H1 (cell line): ENCODE results near the gene GREB1.

Source experiments
- CEBPB ChIP-seq: IDR thresholded peaks from 2 replicates; pipeline ENCODE4 v1.6.1; 2012; ENCODE audit warnings: low read depth, low read length
- CTCF ChIP-seq, 3 experiments: IDR thresholded peaks; 1 replicate in 2 of 3; 2 replicates in 1 of 3; pipeline versions ENCODE4 v1.5.1 to v1.6.1; 2011; ENCODE audit warnings: low read length in 3 of 3, mild to moderate bottlenecking in 3 of 3, inconsistent platforms in 2 of 3, low read depth in 1 of 3, moderate library complexity in 1 of 3; ENCODE audit not compliant: insufficient read depth in 1 of 3; ENCODE audit errors: control extremely low read depth in 1 of 3
- EP300 ChIP-seq, 2 experiments: IDR thresholded peaks; 1 replicate in 1 of 2; 2 replicates in 1 of 2; pipeline ENCODE4 v1.6.1; 2011 to 2012; ENCODE audit warnings: low read depth in 2 of 2, low read length in 2 of 2, mild to moderate bottlenecking in 2 of 2, borderline replicate concordance in 1 of 2, inconsistent platforms in 1 of 2, moderate library complexity in 1 of 2
- EZH2 ChIP-seq: fragments of 200-600 bp; sonication (generic); IDR thresholded peaks from 2 replicates; pipeline ENCODE4 v1.7.1; 2012; ENCODE audit warnings: low read depth, mild to moderate bottlenecking, moderate library complexity, low read length, inconsistent platforms; ENCODE audit not compliant: severe bottlenecking
- HDAC2 ChIP-seq, 2 experiments: fragments of 300-600 bp in 1 of 2; sonication (generic) in 1 of 2; IDR thresholded peaks; 2 replicates each; pipeline ENCODE4 v1.6.1; 2011 to 2012; ENCODE audit warnings: low read depth in 2 of 2, low read length in 2 of 2, mild to moderate bottlenecking in 2 of 2, moderate library complexity in 2 of 2, borderline replicate concordance in 1 of 2, inconsistent platforms in 1 of 2
- JUN ChIP-seq: IDR thresholded peaks from 2 replicates; pipeline ENCODE4 v1.6.1; 2011; ENCODE audit warnings: low read depth, mild to moderate bottlenecking, improper control_type of control experiment, low read length
- KDM1A ChIP-seq: fragments of 200-600, 300-600 bp; sonication (generic); IDR thresholded peaks from 2 replicates; pipeline ENCODE4 v1.7.1; 2016; ENCODE audit warnings: mild to moderate bottlenecking, low read length, borderline replicate concordance
- NRF1 ChIP-seq: IDR thresholded peaks from 2 replicates; pipeline ENCODE4 v1.6.1; 2011; ENCODE audit warnings: mild to moderate bottlenecking, low read depth, low read length, improper control_type of control experiment
- POLR2A ChIP-seq, 2 experiments: IDR thresholded peaks; 1 replicate in 1 of 2; 2 replicates in 1 of 2; pipeline ENCODE4 v1.6.1; 2011; ENCODE audit warnings: low read depth in 2 of 2, low read length in 2 of 2, mild to moderate bottlenecking in 2 of 2; ENCODE audit errors: control extremely low read depth in 1 of 2
- POLR2AphosphoS5 ChIP-seq: IDR thresholded peaks from 2 replicates; pipeline ENCODE4 v1.6.1; 2011; ENCODE audit warnings: low read depth, low read length
- RAD21 ChIP-seq, 2 experiments: IDR thresholded peaks in 1 of 2; conservative IDR thresholded peaks in 1 of 2; 2 replicates each; pipeline ENCODE4 v1.6.1; 2011; ENCODE audit warnings: low read depth in 2 of 2, low read length in 2 of 2, improper control_type of control experiment in 1 of 2, inconsistent platforms in 1 of 2, mild to moderate bottlenecking in 1 of 2, moderate library complexity in 1 of 2

- TF ChIP-seq EZH2: no peak
- no peak for TF ChIP-seq POLR2AphosphoS5
- no peak for TF ChIP-seq KDM1A
- no peak for TF ChIP-seq HDAC2 (IDR thresholded peaks at IDR 0.05; ENCODE audit: borderline replicate concordance in 1 of 2, low read depth in 2 of 2, low read length in 2 of 2)
- TF ChIP-seq CEBPB: no peak
- TF ChIP-seq EP300 (IDR thresholded peaks at IDR 0.05; ENCODE audit: borderline replicate concordance in 1 of 2, low read depth in 2 of 2, low read length in 2 of 2): no peak
- TF ChIP-seq JUN: no peak
- TF ChIP-seq RAD21 (IDR thresholded peaks at IDR 0.05 in 1 of 2, conservative IDR thresholded peaks at IDR 0.05 in 1 of 2; ENCODE audit: low read depth in 2 of 2, low read length in 2 of 2): no peak
- no peak for TF ChIP-seq POLR2A (IDR thresholded peaks at IDR 0.05; ENCODE audit: control extremely low read depth in 1 of 2, low read depth in 2 of 2, low read length in 2 of 2)
- TF ChIP-seq CTCF (IDR thresholded peaks at IDR 0.05; ENCODE audit: control extremely low read depth in 1 of 3, insufficient read depth in 1 of 3, low read depth in 1 of 3, low read length in 3 of 3): no peak
- no peak for TF ChIP-seq NRF1
Measured at GRCh38 chr2:11655495-11655894, 121.7 kb downstream of the GREB1 start.
